ENCODE data around the gene FMNL2.

DNA sequence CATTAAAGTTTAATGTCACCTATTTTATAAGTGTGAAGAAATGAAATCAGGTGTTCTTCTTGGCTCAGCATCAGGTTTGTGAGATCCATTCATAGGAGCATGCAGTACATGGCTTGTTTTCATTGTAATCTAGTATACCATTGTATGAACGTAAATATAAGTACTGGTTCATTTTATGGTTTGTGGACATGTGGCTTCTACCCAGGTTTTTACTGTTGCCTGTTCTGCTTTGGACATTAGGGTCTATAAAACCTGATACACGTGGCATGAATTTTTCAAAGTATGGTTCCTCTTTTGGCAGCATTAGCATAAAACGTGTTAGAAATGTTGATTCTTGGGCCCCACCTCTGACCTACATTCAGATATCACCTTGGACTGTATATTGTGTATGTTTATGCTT lies 206.7 kb downstream of the FMNL2 start:
- TF ChIP-seq, protein P1, sequence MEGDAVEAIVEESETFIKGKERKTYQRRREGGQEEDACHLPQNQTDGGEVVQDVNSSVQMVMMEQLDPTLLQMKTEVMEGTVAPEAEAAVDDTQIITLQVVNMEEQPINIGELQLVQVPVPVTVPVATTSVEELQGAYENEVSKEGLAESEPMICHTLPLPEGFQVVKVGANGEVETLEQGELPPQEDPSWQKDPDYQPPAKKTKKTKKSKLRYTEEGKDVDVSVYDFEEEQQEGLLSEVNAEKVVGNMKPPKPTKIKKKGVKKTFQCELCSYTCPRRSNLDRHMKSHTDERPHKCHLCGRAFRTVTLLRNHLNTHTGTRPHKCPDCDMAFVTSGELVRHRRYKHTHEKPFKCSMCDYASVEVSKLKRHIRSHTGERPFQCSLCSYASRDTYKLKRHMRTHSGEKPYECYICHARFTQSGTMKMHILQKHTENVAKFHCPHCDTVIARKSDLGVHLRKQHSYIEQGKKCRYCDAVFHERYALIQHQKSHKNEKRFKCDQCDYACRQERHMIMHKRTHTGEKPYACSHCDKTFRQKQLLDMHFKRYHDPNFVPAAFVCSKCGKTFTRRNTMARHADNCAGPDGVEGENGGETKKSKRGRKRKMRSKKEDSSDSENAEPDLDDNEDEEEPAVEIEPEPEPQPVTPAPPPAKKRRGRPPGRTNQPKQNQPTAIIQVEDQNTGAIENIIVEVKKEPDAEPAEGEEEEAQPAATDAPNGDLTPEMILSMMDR (IDR thresholded peaks at IDR 0.05; ENCODE audit: borderline replicate concordance, extremely low read depth, low read length, poor library complexity, severe bottlenecking): no peak
- TF ChIP-seq EZH2 (IDR thresholded peaks at IDR 0.05; ENCODE audit: borderline replicate concordance, low read depth, low read length, severe bottlenecking): no peak
